T-helper 22 cell (primary cell): ENCODE measurements around the gene P2RY14.

ENCODE experiments used
- DNase-seq: peaks from one replicate; pipeline ENCODE4 v3.0.0-alpha.2; 2020; ENCODE audit warnings: low read depth

P2RY14 gene

DNA sequence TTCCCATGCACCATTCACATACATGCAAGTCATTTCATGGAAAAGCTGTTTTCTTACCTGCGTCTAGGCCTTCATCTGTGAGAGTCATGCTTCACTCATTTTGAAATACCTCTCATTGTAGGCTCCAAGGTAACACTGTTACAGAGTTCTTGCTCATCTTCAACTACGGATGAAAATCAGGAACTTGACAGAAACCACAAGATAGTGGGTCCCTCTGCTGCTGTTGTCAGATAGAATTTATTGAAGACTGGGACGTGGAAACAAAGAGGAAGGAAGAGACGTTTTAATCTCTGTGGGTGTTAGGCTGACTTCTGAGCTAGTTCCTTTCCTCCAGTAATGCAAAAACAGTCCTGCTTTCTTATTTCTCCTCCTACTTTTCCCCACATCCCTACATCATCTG is at the start of gene P2RY14:
Gene P2RY14 (minus strand): TSS at position 313 of the 400 bp plus-strand sequence. CDS start 64,226 bp downstream, outside the sequence.
- DNase-seq, result no peak

DNA sequence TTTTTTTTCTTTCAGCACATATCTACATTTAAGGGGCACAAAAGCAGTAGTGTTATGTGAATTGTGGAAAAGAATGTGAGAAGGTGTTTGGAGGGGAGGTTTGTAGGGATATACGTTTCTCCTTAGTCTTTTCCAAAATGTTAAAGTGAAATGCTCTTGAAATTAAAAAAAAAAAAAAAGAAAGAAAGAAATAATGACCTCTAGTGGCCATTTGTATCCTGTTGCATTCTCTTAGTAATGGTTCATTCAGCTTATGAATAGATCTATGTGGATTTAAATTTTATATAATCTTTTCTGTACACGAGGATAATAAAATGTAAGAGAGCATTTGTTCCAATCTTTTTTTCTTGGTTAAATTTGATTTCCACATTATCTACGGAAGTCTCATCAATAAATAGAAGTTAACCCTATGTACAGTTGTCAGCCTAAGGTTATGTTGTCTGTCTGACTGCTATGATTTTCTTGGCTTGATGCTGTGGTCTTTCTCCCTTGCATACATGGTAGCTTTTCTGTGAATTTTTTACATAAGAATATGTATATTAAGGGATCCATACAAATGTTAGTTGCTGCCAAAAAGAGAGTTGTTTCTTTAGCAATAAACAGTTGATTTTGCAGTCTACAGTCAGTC is 49.3 kb upstream of the P2RY14 start:
- DNase-seq, result no peak

DNA sequence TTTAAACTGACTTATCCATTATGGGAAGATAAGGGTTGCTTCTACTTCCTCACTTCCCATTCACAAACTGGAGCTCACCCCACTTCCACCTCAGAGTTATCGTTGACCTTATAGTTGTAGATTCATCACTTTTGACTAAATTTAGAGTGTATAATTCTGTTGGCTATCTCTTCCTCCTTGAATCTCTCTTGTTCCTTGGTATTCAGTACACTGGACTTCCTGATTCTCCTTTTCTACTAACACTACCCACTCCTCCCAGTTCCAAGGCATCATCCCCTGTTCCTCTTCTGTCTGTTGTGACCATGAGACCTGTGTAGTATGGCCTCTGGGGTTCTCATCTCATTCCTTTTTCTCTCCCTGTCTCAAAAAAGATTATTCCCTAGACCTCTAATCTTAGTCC is 44.2 kb upstream of the P2RY14 start:
- no peak for DNase-seq

DNA sequence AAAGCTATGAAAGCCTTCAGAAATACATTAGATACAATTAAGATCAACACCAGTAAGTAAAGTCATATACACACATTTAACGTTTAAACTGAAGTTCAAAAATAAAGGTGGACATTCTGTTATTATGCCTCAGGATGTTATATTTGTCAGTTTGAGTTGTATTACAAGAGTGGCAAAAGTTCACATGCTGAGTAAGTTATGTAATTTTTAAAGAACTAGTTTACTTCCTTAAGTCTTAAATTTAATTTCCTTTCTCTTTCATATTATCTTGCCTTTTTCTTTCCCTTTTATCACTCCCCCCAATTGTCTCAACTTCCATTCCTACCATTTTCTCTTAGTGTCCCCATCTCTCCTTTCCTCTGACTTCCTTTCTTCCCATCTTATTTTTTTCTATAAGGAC is 43.2 kb upstream of the P2RY14 start:
- no peak for DNase-seq

DNA sequence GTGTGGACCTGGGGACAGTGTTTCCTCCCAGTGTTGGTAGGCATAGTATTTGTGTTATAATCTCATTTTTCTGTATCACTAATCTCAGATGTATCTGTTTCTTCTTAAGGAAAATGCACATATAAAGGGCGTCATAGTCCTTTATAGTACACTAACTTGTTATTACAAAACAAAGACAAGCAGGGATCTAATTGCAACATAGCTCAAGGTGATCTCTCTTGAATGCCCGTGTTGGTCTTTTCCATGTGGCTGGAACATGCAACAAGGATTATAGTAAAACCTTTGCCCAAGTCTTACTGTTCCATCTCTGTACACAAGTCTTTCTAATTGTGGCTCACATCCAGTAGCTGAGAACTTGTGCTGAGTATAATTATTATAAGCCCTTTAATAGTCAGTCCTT is 41.8 kb upstream of the P2RY14 start:
- DNase-seq, result no peak

DNA sequence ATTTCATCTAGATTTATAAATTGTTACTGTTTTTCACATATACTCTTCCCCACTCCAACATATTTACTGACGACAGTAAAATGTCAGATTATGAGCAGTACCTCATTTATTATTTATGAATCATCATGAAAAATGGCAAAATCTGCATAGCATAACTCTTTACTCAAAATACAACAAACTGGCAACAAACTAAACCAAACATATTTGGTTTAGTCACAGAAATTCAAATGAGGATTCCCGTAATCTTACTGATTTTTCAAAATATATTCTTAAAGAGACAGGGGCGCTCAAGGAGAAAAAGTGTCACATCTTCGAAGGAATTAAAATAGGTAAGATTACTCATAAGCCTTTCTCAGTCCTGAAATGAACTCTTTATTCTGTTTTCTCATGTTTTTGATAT is 41.3 kb upstream of the P2RY14 start:
- DNase-seq, result no peak

DNA sequence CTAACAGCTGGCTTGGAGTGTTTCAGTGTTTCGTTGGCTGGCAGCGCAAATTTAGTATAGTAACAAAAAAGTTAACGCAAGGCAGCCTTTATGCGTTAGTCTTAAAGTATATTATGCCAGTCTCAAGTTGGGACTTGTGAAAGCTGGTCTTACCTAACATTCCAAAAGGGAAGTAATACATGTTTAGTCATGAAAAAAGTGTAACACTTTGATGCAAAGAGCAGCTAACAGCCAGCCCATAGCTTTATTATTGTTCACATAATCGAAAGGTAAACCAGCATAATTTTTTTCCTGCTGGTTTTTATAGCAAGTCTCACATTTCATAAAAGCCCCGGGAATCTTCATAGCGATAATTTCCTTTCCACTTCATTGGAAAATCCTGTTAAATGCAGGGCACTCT is 40.6 kb upstream of the P2RY14 start:
- DNase-seq, result no peak

DNA sequence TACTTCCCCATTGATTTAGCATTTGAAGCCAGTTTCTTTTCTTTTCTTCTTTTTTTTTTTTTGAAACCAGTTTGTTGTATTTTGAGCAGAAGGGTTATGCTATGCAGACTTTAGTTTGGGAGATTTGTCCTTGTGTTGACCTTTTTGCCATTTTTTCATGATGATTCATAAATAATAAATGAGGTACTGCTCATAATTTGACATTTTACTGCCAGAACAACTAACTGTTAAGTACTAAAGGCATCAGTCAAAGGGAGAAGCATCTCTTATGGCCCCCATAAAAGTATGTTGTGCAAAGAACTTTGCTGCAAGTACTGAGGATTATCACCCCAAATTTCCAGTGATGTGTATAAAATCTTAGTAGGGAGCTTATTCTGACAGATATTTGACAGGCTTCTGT is 40.0 kb upstream of the P2RY14 start:
- DNase-seq, result no peak

DNA sequence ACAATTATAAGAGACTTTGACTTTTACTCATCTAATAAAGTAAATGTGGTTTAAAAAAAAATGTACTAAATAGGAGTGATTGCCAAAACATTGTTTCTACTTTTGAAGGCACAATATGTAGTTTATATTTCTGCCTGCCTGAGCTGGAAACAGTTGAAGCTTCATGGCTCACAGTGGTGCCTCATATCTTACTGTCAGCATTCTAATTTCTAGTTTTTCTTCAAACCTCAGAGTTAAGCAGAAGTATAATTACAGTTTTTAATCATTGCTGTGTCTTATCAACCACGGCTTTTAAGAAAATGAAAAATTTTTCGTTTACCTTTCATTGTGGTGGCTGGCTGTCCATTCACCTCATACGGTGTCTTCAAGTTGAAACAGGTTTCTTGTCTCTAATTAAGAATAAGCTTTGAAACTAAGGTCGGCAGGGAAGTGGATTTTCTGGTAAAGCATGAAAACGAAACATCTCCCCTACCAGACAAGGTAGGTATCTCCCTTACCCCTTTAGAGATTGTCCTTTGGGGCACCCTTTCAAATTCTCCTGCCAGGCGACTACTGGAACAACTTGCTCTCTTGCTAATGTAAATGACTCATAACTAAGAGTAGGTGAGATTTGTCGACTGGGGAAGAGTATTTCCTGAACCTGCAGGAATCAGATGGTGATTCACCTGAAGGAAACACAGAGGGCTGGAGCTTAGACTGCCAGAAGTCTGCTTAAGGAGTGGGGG is 38.1 kb upstream of the P2RY14 start, which contains the start of gene GPR87:
Gene GPR87 (minus strand): TSS at position 554 of the 725 bp plus-strand sequence. CDS start 16,720 bp downstream, outside the sequence.
- no peak for DNase-seq

DNA sequence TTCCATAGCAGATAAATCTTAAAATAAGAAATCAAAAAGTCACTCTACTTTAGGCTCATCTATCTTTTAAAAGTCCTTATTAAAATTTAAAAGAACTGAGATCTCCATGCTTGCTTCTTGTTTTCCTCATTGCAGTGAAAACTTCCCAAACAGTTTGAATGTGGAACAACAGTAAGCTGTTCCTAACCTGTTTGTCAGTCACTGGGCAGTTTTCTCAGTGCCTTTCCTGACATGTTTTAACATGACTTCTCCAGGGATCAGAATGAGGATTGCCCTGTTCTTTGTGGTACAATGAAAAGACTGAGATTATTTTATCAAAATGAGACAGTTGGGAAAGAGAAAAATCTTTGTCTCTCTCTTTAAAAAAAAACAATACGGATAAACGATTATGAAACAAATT is 37.5 kb upstream of the P2RY14 start:
- DNase-seq, result no peak

DNA sequence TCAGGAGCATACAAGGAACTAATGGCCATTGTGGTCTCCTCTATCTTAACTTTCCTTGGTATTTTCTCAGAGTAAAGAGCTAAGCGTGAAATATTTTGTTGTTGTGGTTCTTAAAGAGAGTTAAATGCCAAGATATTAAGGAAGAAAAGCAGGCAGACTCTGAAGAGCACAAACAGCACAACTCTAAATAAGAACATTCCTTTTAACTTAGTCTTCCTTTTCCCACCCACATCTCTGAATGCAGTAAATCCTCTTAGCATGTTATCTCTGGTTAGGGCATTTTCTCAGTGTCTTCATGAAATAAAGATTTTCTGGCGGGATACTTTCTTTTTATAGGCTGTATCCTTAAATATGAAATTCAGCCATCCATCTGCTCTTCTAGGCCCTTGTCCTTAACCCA is 36.8 kb upstream of the P2RY14 start:
- DNase-seq, result no peak

DNA sequence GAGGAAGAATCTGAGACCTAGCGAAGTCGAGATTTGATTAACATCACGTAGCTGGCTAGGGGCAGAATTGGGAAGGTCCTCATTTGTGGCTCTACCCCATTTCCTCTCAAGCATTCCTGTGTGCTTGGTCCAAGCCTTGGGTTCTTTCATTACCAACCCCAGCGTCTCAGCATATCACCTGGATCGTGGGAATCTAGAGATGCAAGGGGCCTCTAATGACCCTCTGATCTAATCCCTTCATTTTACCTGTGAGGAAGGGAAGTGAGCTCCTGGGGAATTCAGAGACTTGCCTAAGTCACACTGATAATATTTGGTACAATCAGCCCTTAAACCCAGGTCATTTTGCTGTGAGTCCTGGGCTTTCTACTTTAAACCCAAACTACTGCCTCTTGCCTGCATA is 36.3 kb upstream of the P2RY14 start:
- DNase-seq, result no peak

DNA sequence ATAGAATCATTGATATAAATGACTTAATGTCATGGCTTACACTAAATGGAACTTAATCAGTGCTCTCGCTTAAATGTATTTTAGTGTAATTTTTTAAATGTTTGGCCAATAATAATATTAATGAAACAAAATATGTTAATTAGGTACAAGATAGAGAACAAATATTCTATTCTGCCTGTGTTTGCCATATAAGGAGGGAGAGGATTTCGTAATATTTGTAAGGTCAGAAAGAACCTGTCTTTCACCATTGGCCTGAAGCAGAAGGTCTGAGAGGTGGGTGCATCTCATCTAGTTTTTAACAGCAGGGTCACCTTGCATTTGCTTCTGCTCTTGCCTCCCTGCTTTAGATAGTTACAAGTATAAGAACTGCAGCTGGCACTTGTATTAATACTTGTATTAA is 35.8 kb upstream of the P2RY14 start:
- no peak for DNase-seq

DNA sequence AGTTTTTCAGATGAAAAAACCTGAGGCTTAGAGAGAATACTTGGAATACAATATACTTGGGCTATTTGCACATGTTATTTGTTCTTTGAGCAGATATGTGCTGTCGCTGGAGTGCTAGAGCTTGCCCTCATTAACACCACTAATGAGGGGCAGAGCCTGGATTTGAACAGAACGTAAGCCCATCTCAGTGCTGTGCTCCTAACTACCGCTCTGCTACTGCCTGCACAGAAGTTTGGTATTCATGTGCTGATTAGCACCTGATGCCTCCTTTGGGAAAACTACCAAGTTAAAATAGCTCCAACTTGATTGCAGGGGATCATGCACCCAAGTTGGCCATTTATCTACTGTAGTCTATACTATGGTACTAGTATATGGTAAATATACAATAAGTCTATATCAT is 34.6 kb upstream of the P2RY14 start:
- DNase-seq, result no peak

DNA sequence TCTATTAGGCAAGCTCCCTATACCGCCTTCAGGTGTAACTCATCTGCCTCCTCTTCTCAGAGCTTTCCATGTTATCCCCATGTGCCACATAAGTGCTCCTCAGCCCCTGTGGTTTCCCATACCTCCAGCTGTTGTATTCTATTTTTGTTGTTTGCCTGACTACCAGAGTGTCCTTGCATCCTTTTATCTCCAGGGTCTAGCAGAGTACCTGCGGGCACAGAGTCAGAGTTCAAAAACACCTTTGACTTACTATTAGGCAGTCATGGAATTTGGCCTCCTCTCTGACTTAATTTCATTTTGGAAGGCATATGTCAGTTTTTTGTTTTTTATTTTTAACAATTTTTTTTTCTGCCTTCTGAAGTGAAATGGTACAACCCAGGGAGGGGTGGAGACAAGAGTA is 31.2 kb upstream of the P2RY14 start:
- DNase-seq, result no peak

DNA sequence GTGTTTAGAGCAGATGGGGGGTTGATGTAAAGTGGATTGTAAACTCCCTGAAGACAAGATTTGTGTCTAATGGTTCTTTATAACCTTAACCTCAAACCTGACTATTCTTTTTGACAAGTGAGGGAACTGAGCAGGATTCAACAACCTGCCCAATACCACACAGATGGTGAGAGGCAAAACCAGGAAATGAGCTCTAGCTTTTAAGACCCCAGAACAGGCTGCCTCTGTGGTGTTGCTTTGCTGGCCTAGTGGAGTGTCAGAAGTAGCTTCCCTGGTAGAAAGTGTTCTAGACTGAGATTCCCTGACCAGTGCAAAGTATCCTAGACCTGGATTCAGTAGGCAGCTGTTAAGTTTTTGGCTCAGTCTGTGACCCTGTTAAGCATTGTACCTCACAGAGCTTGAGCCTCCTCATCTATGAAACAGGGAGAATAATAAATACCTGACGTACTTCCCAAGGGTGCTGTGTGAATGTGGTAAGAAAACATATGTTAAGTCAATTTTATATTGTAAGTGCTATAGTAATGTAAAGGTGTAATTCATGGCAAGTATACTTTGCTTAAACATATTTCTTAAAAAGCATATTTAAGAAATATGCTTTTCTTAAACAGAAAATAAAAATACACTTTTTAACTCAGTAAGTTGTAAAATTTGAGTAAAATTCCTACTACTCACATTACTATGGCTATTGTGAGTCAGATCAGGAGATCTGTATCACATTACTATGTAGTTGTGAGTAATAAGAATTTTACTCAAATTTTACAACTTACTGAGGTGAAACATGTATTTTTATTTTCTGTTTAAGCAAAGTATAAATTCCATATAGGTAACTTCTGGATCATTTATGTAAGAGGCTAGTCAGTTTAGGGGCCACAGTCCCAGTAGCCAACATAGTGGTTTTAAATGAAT is 29.5 kb upstream of the P2RY14 start:
- no peak for DNase-seq

DNA sequence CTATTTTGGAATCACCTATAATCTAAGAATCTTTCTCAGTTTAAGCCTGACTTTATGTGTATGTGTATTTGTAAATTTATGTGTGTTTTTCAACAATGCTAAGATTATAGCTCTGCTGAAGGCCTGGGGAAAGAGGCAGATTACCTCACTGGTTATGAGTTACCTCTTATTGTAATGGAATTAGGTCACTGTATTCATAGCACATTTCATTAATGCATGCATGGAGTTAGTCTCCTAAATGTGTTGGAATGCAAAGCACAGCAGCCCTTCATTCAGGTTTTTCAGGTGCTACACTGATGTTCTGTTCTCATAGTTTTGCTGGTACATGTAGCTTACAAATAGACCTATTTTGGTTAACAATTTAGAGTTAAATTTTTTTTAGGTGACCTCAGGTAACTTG is 28.8 kb upstream of the P2RY14 start:
- DNase-seq, result no peak

DNA sequence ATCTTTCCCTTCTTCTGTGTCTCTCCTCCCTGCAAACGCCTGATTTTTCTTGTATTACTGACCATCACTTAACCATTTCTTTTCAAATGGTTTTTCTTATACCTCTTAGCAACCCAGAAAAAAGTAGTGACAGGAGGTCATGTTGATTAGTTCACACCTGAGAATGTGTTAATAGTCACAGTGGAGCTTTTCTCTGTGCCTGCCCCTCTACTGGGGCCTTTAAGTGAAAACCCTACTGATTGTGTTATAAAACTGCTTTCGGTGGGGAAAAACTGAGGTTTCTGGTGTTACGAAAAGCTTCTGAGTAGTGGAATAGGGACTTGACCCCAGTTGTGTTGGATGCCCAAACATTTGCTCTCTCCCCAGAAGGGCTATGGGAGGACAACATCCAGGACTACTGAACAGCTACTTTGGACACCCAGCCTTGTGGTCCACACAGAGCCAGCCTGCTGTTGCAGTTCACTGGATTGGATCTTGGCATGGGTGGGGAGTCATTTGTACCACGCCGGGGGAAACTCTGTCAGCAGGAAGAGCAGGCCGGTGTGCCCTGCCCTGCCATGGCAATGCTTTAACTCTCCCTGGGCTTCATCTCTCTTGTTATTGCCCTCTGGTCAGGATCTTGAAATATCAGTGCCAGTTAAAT is 27.9 kb upstream of the P2RY14 start:
- no peak for DNase-seq

DNA sequence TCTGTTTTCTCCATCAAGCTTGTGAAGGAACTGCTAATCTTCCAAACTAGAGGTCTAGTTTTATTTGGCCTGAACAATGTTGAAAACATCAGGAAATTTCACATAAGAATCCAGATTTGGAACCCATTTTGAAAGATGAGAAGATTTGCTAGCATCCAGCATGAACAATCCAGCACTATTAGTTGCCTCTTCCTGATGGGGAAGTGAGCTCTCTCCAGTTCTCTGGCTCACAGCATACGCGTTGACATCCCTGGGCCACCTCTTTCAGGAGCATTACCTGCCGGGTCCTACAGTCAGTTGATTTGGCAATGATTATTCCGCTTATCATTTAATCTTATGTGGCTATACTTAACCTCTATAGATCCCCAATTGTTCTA is 27.4 kb upstream of the P2RY14 start:
- no peak for DNase-seq

DNA sequence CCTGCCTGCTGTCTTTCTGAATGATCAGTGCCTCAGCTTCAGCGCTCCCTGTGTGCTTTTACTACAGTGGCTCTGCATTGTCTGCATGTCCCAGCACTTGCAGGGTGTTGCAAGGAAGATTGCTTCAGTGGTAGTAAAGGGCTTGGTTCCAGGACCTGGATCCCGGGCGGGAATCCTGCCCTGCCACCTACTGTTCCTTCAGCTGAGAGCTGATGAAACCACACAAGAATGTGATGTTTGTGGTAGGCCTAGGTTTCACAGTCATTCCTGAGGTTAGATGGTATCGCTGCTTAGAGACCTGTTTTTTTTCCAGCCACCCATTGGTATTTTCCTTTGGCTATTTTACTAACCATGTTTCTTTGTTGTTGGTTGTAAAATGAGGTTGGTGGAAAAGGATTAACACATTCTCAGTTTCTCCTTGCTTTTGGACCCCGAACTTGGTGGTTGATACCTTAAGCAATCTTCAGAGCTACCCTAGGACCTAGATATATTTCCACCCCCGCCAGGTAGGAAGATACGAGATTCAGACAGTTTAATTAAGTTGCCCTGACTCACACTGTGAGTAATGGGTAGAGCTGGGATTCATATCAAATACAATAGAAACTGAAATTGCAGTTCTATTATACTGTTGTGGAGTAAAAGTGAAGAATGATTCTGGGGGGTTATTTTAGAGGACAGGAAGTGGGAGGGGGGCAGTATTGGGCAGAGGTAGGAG is 26.9 kb upstream of the P2RY14 start:
- DNase-seq, result no peak

DNA sequence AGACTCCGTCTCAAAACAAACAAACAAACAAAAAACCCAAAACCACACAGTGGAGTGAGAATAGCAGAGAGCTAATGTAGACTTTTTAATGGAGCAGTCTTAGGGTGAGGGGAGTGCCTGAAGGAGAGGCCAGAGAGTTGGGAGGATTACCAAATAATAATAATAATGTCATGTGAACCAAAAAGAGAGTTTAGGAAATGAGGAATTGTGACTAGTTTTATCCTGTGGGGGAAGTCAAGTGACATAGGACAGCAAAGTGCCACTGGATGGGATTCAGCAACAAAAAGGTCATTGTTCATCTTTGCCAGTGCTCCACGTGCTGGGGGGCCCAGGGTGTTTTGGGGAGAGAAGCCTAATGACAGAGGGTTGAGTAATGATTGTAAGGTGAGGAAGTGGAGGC is 25.4 kb upstream of the P2RY14 start:
- DNase-seq, result no peak

DNA sequence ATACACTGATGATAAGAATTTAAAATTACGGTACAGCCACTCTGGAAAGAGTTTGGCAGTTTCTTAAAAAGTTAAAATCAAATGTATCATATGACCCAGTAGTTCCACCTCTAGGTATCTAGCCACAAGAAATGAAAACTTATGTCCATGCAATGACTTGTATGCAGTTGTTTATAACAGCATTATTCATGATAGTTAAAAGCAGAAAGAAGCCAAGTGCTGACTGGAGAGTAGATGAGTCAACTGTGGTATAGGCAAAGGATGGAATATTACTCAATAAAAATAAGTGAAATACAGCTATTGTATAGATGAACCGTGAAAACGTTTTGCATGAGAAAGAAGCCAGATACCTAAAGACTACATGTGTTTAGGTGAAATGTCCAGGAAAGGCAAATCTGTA is 23.4 kb upstream of the P2RY14 start:
- DNase-seq, result no peak
